Neutrophil (primary cell): ENCODE measurements around the gene OR10A4.

Source experiments
- H3K27ac ChIP-seq: fragments of 200-600 bp; sonication (generic); 2 replicates; pipeline ENCODE4 v1.5.1; 2016; ENCODE audit warnings: mild to moderate bottlenecking, moderate library complexity
- H3K27me3 ChIP-seq: fragments of 200-600 bp; sonication (generic); 2 replicates; pipeline ENCODE4 v1.6.0; 2016; ENCODE audit warnings: mild to moderate bottlenecking
- H3K36me3 ChIP-seq: fragments of 200-600 bp; sonication (generic); 2 replicates; pipeline ENCODE4 v1.5.1; 2017
- H3K4me1 ChIP-seq, 2 experiments: fragments of 200-600 bp in 1 of 2; sonication (generic) in 1 of 2; 1 replicate in 1 of 2; 2 replicates in 1 of 2; pipeline versions ENCODE4 v1.5.1 to v1.6.1; 2013 to 2016; ENCODE audit warnings: low read depth in 1 of 2, low read length in 1 of 2, mild to moderate bottlenecking in 1 of 2, moderate library complexity in 1 of 2; ENCODE audit not compliant: control insufficient read depth in 1 of 2, insufficient read depth in 1 of 2
- H3K4me3 ChIP-seq, 2 experiments: fragments of 200-600 bp in 1 of 2; sonication (generic) in 1 of 2; 1 replicate in 1 of 2; 2 replicates in 1 of 2; pipeline ENCODE4 v1.5.1; 2013 to 2016; ENCODE audit warnings: low read depth in 1 of 2, low read length in 1 of 2, mild to moderate bottlenecking in 1 of 2, moderate library complexity in 1 of 2
- H3K9me3 ChIP-seq: fragments of 200-600 bp; sonication (generic); 2 replicates; pipeline ENCODE4 v1.5.1; 2016
- CTCF ChIP-seq: fragments of 200-600 bp; sonication (generic); IDR thresholded peaks from 2 replicates; pipeline ENCODE4 v1.5.1; 2016; ENCODE audit warnings: antibody characterized with exemption

OR10A4 gene

GRCh38 chr11:6925007-6925577, 48.7 kb downstream of the OR10A4 start:
- Histone ChIP-seq H3K36me3 (no peaks in the 10 kb centered on the region), H3K4me3 (no peak overlapping the region), H3K9me3 (no peaks in the 10 kb centered on the region), H3K27ac (no peak overlapping the region), H3K27me3 (peaks cover 36% of the 10 kb centered on the region), H3K4me1 (peaks cover 0 to 13% of the 10 kb centered on the region in 2 experiments)
- no peak for TF ChIP-seq CTCF

- peaks cover 36% of the 10 kb centered on the region for H3K27me3 ChIP-seq
- H3K9me3 ChIP-seq = no peaks in the 10 kb centered on the region
- peak overlapping the region in 1 of 2 experiments; percentile 60 for H3K4me3 ChIP-seq
- no peak overlapping the region for H3K27ac ChIP-seq
- H3K4me1 ChIP-seq = peaks cover 0 to 13% of the 10 kb centered on the region in 2 experiments
- H3K36me3 ChIP-seq = no peaks in the 10 kb centered on the region
- TF ChIP-seq CTCF = no peak
These were observed 49.3 kb downstream of the OR10A4 start for GRCh38 chr11:6925636-6926207.

- peaks cover 0 to 13% of the 10 kb centered on the region in 2 experiments for H3K4me1 ChIP-seq
- no peak within 1 kb of the TSS for H3K27ac ChIP-seq
- H3K36me3 ChIP-seq = no peaks in the 10 kb centered on the region
- H3K9me3 ChIP-seq = no peaks in the 10 kb centered on the region
- TF ChIP-seq CTCF = no peak
- H3K27me3 ChIP-seq = peaks cover 36% of the 10 kb centered on the region
- peak within 1 kb of the TSS; percentile 31 to 60 for H3K4me3 ChIP-seq
These were observed 50.0 kb downstream of the OR10A4 start, which contains the start of gene ZNF215 for GRCh38 chr11:6926208-6927029. TSS of gene ZNF215 (plus strand) at chr11:6926426. CDS start at chr11:6932273, 5,847 bp downstream.

- no peaks in the 10 kb centered on the region for H3K9me3 ChIP-seq
- no peak for TF ChIP-seq CTCF
- H3K27me3 ChIP-seq = peaks cover 36% of the 10 kb centered on the region
- H3K4me3 ChIP-seq = peak overlapping the region; percentile 31 to 60
- H3K36me3 ChIP-seq = no peaks in the 10 kb centered on the region
- H3K27ac ChIP-seq = no peak overlapping the region
- H3K4me1 ChIP-seq = peaks cover 0 to 13% of the 10 kb centered on the region in 2 experiments
These were observed 50.7 kb downstream of the OR10A4 start for GRCh38 chr11:6927030-6927617.
